Measurements from ENCODE around the gene POLG. TPM values are rescaled to one million over a fixed set of nuclear protein-coding genes. Genes with fewer than 3 reads are reported as not detected.

The POLG gene
- total RNA-seq, 1 experiment from 2014 or later, result 161 TPM

- no peak for DNase-seq (ENCODE audit: low spot score)
Measured at GRCh38 chr15:89370120-89370977, 35.7 kb upstream of the POLG start.

GRCh38 chr15:89369341-89369947 is 34.8 kb upstream of the POLG start:
- no peak for DNase-seq (ENCODE audit: low spot score)

- no peak for DNase-seq (ENCODE audit: low spot score)
Measured at GRCh38 chr15:89368566-89369223, 34.1 kb upstream of the POLG start.

GRCh38 chr15:89367485-89368451 is 33.1 kb upstream of the POLG start:
- DNase-seq (ENCODE audit: low spot score), result no peak

GRCh38 chr15:89366656-89367393 is 32.2 kb upstream of the POLG start:
- no peak for DNase-seq (ENCODE audit: low spot score)

- no peak for DNase-seq (ENCODE audit: low spot score)
Measured at GRCh38 chr15:89365462-89366065, 30.9 kb upstream of the POLG start.

GRCh38 chr15:89364741-89365450 is 30.3 kb upstream of the POLG start:
- no peak for DNase-seq (ENCODE audit: low spot score)

DNA sequence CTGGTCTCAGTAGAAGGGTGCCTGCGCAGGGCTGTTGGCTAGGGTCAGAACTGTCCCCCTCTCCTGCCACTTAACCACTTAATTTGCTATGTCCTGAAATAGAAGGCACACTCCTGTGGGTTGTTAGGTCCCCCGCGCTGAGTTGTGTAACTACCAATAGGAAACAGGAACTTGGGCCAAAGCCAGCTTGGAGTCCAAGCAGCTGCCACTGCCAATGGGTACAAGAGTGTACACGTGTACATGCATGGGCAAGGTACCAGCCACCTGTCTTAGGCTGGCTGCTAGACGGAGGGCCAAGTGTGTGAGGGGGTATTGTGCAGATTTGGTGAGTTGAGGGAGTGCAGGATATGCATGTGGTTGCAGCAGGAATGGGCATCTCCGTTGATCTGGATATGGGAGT is 29.7 kb upstream of the POLG start:
- no peak for DNase-seq (ENCODE audit: low spot score)

DNA sequence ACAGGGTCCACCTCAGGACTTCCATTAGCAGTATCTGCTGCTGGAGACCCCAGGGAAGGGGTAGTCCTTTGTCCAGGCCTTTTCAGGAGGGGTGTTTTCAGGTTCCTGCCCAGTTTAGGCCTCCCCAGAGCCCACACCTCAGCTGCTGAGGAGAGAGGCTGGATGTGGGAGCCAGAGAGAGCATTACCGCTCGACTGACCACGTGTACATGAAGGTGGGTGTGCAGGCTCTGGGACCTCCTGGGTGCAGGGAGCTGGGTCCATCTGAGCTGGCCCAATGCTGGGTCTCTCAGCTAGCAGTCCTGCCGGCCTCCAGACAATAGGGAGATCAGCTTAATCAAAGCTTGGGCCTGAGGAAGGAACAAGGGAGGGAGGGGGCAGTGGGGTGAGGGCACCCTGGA is 29.1 kb upstream of the POLG start:
- no peak for DNase-seq (ENCODE audit: low spot score)

- DNase-seq (ENCODE audit: low spot score), result no peak
Measured at GRCh38 chr15:89363133-89363532, 28.5 kb upstream of the POLG start.

DNA sequence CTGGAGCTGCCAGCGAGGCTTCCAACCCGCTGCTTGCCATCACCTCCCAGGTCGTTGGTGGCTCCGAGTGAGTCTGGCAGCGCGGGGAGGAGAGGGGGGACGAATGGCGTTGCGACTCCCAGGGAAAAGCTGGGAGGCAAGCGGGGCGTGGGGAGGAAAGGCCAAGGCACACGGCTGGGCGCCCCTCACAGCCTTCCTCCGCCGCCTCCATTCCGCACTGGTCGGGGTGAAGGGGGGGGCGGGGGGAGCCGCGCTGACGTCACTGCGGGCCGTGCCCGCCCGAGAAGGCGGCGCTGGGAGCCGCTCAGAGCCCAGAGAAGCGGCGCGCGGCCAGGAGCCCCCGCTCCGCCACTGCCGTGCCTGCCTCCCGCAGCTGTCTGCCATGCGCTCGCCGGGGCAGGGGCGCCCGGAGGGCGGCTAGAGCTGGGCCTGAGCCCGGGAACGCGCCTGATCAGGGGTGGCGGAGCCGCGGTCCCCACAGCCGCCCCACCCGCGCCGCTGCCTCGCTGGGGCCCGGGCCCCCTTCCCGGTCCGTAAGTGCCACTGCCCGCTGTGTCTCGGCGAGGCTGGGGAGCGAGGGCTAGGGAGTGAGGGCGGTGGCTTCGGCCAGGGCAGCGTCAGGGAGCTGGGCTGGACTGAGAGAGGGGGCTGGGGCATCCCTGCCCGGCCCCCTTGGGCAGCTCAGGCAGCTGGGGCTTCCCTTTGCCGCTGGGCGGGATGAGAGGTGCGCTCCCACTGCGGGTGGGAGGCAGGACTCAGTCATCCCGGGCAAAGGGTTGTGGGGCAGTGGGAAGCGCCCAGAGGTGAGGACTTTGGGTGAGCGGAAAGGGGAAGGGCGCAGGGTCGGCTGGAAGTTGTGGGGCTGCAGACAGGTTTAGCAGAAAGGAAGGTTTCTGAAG is 27.8 kb upstream of the POLG start:
- no peak for DNase-seq (ENCODE audit: low spot score)

GRCh38 chr15:89361451-89362202 is 27.0 kb upstream of the POLG start:
- peak; percentile 37 for DNase-seq (ENCODE audit: low spot score)

DNA sequence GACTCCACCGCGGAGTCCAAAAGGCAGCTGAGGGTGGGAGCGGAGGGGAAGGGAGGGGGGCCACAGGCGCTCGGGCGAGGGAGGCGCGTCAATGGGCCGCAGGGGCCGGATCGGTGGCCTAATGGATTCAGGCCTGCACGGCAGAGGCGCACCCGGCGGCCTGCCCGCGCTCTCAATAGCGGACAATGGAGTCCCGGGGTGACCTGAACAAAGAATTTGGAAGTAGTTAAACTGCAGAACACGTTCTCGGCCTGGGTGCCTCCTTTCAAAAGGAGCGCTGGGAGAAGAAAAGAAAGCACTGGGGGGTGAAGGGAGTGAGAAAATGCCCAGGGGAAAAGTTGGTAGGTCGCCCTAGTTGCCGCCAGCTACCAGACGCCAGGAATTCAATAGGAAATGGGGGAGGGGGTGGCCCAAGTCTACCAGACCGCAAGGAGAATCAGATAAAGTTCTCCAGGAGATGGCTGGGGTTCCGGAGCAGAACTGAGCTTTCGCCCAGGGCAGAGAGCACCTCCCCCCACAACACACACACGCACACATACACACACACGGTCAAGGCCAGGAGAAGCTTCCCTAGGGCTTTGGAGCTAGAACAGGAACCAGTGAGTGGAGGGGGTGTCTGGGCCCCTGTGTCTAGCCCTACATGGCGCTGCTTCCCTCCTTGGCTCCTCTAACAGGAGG is 25.8 kb upstream of the POLG start:
- DNase-seq (ENCODE audit: low spot score), result no peak

- no peak for DNase-seq (ENCODE audit: low spot score)
Measured at GRCh38 chr15:89359471-89360293, 25.1 kb upstream of the POLG start.

DNA sequence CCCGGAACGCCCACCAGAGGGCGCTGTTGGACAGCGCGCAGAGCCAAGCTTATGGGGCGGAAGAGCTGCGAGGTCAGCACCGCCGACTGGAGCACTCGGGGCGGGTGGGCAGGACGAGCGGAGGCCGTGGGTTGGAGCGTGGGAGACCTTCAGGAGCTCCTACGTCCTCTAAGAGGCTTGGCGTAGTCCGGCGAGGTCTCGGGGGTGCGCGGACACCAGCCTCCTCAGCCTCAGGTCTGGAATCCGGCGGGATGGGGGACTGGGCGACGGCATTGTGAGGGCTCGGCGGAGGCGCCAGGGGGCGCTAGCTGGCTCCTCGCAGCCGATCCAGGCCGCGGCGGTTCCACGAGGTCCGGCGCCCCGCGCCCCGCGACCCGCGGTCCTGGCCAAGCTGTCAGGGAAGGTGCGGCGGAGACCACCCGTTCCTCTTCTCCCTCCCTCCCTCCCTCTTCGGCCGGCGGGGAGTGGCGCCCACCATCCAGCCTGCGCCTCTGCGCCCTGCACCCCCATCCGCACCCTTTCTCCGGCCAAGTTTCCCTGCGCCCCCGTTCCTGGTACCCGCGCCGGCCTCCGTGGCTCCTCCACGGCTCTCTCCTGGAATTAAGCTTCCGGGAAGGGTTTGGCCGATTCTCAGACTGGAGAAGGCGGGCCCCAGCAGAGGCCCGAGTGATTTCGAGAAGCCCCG is 24.3 kb upstream of the POLG start:
- peak; percentile 86 for DNase-seq (ENCODE audit: low spot score)

DNA sequence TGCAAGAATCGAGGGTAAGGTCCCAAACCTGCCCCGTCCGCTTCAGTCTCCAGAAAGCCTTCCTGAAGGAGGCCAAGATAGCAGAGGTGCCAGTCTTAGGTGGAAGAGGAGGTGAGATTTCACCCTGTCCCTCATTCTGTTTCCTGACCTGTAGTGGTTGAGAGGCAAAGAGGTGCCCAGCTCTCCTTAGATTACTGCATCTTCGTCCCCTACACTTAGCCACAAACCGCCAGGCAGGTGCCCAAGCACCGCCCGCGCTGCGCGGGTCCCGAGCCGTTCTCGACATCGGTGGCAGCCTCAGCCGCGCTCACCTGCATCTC is 23.8 kb upstream of the POLG start:
- no peak for DNase-seq (ENCODE audit: low spot score)

Measured in HT-29 (cell line).